Left ventricle myocardium superior (tissue), 1 donor: ENCODE data around the gene SRGAP2C. TPM values are rescaled to one million over a fixed set of nuclear protein-coding genes. Genes with fewer than 3 reads are reported as not detected.
A peak's percentile ranks its signal among the peaks of the same experiment; 100 is the strongest.
"Not testable (repeated sequence)": the region's sequence is repeated elsewhere in the genome, so short reads cannot be mapped to it uniquely, and the experiment has no call there.

Source experiments
- ATAC-seq: fragments of 200-7000 bp; cut with Tn5 transposase; one replicate; pipeline ENCODE4 v1.9.1; 2020; ENCODE audit warnings: mild to moderate bottlenecking, moderate library complexity
- DNase-seq: peaks from one replicate; pipeline ENCODE4 v3.0.0-alpha.2; 2020
- intact Hi-C: fragments of 100-400 bp; cut with micrococcal nuclease; formaldehyde crosslinking; loops from one replicate; pipeline ENCODE4 v1.11.0; 2022
- long read RNA-seq: library from polyadenylated mRNA; unstranded; transcript quantifications from one replicate; pipeline ENCODE4 v2.0.0, GENCODE V29; 2021
- total RNA-seq: library from RNA; stranded (reverse); fragmentation: NEBNext Ultra II Directional; extraction: Animal tissue kit (Norgen Biotek cat#: 25700); gene quantifications from one replicate; pipeline ENCODE4 v1.2.1, GENCODE V29; 2021
- donor health status: DM: no; HTN: yes; CAD: no; lungs with severe emphysema.

Gene SRGAP2C
- 11.4 TPM for total RNA-seq
- long read RNA-seq, full-length matches to known transcripts, result 7 of 14 reads
- long read RNA-seq, partial matches to known transcripts, result 2 of 14 reads
- long read RNA-seq, other reads (novel, unspliced or antisense), result 5 of 14 reads

DNA sequence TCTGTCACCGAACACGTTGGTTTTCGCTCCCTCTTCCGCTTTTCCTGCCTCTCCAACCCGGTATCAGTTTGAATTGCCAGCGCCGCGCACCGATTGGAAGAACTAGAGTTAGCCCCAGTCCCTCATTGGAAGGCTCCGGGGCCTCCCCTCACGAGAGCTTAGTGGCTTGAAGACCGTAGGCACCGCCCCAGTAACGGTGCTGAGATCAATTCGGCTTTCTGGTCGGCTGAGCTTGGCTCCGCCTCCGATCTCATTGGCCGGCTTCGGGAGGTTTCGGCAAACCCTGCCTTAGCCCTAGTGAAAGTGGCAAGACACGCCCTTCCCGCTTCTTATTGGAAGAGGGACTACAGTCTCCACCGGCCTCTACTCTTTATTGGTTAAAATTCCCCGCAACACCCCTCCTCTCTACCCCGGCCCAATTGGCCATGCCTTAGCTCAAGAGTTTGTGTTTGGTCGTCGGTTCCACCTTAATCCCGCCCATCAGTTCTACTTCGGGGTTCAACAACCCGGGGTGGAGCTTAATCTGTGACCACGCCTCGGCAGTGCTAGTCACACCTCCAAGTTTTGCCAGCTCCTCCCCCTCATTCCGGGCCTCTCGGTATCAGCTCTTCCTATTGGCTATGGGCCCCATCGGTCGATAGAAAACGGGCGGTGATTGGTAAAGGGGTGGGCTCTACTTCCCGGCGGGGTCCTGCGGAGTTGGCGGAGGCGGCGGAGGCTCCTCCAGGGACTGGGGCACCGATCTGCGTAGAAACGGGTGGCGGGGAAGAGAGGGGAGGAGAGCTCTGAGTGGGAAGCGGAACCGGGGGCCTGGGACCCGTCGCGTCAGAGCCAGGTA lies at the start of gene SRGAP2C, which contains the start of gene FAM72B:
SRGAP2C (plus strand) TSS at position 686 of the 838 bp plus-strand sequence. CDS start 2,472 bp downstream, outside the sequence.
FAM72B (minus strand) TSS at position 51 of the 838 bp plus-strand sequence. CDS start 851 bp downstream, outside the sequence.
- intact Hi-C loops, result not testable (repeated sequence)
- peak; percentile 90 for ATAC-seq
- DNase-seq, result peak; percentile 91

DNA sequence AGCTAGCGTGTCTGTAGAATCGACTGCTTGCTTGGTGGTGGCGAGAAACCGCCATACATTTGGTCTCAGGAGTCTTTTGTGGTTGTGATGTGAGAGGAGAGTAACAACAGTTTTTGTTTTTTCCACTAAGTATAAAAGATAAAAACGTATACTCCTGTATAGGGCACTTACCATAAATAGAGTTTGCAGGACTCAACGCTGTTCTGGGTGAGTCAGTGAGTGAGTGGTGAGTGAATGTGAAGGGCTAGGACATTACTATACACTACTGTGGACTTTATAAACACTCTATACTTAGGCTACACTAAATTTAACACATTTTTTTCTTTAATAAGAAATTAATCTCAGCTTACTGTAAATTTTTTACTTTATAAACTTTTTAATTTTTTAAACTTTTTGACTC lies 44.4 kb upstream of the SRGAP2C start:
- ATAC-seq, intact Hi-C loops, DNase-seq: not testable (repeated sequence)

DNA sequence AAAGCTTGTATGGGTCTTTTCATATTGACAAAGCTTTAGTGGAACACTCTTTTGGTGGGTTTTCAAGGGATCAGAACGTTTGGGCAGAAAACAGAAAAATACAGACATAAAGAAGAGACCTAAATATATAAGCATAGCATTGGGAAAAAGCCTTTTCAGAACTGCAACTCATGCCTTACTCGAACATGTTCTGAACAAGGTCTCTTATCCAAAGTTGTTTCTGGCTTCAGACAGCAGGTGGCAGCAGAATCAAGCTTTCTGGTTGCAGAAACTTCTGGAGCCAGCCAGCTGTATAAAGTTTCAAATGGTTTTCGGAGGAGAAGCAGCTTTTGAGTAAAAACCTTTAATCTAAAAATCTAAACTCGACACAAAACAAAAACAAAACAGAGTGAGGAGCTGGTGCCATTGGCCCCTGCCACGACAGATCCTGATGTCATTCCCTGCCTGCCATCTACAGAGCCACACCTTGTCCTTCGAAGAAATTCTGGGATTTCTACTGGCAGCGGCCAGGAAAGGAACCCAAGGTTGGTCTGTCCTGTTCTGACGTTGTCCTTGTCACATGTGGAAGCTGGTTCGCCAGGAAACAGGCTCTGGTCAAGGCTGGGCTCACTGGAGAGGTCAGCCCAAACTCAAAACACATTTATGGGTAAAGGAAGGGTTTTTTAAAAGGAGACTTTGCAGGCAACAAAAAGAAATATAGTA lies 36.1 kb upstream of the SRGAP2C start:
- intact Hi-C loops, DNase-seq: not testable (repeated sequence)
- peak; percentile 82 for ATAC-seq

DNA sequence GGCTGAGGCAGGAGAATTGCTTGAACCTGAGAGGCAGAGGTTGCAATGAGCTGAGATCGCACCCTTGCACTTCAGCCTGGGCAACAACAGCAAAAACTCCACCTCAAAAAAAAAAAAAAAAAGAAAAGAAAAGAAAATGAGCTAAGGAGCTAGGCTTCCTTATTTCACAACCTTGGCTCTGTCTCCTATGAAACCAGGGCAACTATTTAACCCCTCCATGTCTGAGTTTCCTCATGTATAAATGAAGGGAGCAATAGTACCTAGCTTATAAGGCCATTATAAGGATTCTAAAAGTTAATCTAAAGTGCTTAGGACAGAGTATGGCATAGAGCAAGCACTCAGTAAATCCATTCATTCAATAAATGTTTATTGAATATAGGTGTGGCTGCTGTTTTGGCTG lies 33.5 kb upstream of the SRGAP2C start:
- peak; percentile 52 for ATAC-seq

DNA sequence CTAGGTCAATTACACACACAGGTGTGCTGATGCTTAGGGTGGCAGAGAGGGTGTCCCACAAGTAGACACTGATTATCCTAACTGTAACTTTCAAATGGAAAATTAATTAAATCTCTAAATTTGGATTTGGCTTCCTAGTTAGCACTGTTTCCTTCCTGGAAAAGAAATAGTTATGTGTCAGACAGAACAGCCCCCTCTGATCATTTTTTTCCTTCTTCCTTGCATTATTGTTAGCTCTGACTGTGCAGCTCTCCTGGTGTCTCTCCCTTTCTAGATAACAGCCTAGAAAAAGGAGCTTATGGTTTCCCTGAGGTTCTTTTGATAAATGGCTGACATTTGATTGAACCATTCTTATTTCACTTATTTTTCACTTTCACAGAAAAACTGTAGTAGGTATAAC lies 32.0 kb upstream of the SRGAP2C start:
- intact Hi-C loops, DNase-seq, ATAC-seq: not testable (repeated sequence)

More for the DNA sequence above, 33.5 kb upstream of the SRGAP2C start:
- intact Hi-C loops, DNase-seq: not testable (repeated sequence)

DNA sequence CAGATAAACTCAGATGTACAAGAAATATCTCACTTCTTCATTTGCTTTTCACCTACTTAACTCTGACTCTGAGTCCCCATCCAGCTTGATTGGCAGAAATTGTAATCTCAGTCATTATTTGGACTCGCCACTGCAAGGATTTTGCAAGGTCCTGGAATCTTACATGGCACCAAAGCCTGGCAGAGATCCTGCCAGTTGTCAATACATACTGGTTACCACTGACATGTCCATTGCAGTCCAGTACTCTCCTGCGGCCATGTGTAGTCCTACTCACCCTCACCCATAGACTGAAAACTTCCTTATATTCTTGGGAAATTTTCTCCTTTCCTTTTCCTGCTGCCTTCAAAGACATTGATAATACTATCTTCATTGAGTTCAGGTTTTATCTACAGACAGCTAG lies 30.0 kb upstream of the SRGAP2C start:
- ATAC-seq, result peak; percentile 31
- DNase-seq, intact Hi-C loops: not testable (repeated sequence)

DNA sequence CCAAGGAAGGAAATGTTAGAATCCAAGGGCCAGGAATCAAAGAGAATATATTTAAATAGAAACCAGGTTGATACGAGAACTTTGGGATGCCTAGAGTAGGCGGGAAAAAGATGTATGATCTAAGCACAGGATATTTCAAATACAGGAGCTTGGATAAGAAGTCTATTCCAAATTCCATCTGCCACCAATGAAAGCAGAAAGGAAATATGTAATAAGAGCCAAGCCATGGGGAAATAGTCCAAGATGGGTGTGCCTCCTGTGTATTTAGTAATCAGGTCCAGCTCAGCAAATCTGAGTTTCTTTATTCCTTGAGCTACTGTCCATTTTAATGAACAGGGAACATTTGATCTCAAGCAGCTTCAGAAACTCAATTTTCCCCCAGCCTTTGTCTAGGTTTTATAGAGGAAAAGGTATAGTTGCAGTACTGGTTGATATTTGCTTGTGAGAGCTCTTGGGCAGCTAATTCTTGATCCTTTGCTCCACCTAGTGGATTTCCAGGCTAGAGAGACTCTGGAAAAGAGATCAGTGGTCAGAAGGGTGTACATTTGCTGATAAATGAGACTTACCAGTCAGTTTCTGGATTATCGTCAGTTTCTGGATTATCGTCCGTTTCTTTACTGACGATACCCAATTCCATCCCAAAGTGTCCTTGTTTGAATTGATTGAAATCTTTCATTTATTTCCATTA lies 29.0 kb upstream of the SRGAP2C start:
- intact Hi-C loops, result not testable (repeated sequence)
- peak; percentile 51 for ATAC-seq

DNA sequence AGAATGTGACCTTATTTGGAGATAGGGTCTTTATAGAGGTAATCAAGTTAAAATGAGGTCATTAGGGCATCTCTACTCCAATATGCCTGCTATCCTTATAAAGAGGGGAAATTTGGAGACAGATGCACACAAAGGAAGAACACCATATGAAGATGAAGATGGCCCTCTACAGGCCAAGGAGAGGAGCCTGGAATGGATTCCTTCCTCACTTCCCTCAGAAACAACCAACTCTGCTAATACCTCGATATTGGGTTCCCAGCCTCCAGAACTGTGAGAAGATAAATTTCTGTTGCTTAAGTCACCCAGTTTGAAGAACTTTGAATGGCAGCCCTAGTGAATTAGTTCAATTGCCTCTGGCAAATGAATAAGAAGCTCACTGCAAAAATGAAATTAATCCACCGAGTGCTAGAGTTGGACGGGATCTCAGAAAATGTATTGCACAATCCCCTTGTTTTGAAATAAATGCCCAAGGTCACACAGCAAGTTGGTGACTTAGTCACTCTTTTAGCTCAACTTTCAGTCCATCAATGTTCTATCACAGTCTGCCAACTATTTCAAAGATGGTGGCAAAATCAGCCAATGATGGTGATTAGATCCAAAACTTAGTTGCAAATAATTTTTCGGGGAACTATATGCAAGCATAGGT lies 27.7 kb upstream of the SRGAP2C start:
- intact Hi-C loops, DNase-seq: not testable (repeated sequence)
- peak; percentile 71 for ATAC-seq

More for the DNA sequence above, 29.0 kb upstream of the SRGAP2C start:
- DNase-seq, result not testable (repeated sequence)

DNA sequence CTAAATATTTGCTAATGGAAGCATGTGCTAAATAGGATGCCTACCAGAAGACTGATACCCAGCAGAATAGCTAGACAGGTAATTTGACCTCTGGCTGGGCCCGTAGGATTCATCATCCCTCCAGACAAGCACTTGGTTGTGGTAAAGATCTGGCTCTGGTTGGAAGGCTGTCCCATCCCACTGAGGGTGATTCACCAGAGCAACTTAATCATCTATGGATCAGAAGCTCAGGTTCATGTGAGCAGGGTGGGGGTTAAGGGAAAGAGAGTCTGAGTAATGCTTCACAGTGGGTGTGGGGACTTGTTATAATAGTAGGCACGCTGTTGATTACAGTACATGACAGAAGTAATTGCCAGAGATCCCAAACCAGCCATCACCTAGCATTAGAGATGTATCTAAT lies 27.2 kb upstream of the SRGAP2C start:
- intact Hi-C loops, ATAC-seq, DNase-seq: not testable (repeated sequence)

DNA sequence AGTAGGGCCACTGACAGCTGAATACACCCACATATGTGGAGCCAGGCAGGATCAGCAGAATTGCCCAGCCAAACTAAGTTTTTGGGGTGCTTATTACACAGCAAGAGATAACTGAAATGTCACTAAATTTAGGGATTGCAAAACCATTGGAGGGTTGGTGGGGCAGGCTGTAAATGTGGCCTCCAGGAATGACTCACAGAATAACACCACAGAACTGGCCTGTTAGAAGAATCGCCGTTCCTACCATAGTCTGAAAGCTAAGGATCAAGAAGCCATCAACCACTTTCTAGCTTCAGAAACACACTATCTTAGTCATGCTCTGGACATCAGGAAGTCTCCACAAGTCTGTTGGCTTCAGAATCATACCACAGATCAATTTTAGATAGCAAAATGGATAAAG lies 24.7 kb upstream of the SRGAP2C start:
- intact Hi-C loops, ATAC-seq, DNase-seq: not testable (repeated sequence)

DNA sequence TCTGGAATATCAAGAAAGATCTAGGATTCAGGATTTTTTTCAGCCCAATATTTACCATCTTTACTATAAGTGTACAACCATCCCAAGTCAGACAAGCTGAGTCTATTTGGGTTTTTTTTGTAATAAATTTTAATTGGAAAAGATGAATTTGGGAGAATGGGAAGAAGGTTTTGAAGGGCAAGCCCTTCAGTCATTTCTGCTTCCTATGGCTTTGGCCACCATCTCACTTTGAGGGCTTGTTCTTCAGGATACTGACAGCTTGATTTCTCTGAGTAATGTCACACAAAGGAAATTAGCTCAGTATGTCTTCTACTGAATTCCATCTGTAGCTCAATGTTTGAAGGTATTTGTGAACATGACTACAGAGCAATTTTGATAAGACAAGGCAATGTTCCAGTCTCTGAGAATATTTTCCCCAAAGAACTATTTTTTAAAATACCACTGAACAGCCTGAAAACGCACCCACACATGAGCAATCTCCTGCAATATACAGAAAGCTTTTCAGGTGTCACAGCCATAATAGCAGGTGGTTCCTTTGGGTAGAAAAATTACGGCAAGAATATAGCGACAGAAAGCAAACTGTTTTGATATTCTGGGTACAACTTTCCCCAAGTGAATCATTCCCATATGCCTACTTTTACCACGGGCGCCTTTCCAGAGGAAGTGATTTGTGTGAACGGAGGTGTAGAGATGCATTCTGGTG lies 23.4 kb upstream of the SRGAP2C start:
- ATAC-seq, intact Hi-C loops, DNase-seq: not testable (repeated sequence)

DNA sequence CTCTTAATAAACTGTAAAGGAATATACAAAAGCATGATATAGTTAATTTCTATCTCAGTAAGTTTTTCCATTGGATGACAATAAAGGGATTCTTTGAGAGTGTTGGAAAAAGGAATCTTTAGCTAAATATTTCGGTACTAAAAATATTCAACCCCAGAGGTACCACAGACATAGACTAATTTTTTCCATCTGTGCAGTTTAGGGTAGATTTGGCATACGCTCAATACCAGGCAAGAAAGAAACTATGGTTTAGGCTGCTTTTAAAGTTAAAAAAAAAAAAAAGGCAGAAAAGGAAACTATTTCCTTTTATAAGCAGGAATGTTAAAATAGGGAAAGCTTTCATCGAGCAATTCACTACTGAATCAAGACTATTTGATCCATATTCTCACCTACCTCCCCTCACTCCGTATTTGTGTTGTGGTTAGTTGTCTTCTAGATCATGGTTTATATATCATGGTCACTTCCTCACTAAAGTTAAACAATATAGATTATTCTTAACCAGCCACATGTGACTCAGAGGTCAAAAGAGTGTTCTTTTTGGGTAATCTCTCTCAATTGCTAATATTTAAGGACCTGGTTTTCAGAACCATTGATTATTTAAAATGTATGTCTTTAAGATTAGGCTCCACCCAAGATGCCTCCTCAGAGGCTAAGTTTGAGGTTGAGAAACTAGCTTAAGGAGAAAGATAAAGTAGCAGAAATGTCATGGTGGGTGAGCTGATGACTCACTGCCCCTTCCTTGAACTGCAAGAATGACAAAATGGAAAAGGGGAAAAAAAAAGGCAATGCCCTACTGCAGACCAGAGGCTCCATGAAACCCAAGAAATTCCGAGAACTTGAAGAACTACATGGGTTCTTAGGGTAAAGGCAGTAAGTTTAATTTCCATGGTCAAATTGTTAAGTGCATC lies 20.7 kb upstream of the SRGAP2C start:
- ATAC-seq, intact Hi-C loops, DNase-seq: not testable (repeated sequence)

DNA sequence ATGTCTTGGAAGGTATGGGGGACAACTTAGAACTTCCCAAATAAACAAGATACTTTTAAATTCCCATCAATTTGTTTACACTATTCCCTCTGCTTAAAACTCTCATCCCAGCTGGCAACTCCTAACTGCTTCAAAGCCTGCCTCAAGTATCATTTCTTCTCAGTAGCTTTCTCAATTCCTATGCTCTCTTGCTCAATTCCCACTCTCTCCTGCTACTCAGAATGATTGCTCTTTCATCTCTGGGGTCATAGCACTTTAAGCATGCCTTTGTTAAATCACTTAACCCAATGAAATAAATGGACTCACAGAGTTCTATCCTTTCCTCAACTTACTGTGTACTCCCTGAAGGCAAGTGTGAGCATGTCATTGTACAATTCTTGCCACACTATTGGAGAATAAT lies 19.5 kb upstream of the SRGAP2C start:
- ATAC-seq, DNase-seq, intact Hi-C loops: not testable (repeated sequence)

DNA sequence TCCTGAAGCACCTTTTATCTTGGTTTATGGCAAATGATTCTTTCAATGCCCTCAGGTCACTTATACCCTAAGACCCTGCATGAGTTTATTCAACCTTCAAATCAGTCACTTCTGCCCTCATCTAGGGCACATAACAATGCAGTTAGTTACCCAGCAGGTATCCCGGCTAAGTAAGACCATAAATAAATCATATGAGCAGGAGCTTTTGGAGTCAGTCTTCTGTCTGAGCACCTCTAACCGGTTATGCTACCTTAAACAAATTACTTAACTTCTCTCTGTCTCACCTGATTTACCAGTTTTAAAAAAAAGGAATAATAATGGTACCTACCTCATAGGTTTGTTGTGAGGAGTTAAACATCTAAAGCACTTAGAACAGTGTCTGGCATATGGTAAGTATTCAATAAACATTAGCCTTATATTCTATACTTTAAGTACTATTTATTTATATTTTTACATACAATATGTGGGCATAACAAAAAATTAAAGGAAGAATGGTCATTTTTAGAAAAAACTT lies 17.5 kb upstream of the SRGAP2C start:
- intact Hi-C loops, ATAC-seq, DNase-seq: not testable (repeated sequence)

DNA sequence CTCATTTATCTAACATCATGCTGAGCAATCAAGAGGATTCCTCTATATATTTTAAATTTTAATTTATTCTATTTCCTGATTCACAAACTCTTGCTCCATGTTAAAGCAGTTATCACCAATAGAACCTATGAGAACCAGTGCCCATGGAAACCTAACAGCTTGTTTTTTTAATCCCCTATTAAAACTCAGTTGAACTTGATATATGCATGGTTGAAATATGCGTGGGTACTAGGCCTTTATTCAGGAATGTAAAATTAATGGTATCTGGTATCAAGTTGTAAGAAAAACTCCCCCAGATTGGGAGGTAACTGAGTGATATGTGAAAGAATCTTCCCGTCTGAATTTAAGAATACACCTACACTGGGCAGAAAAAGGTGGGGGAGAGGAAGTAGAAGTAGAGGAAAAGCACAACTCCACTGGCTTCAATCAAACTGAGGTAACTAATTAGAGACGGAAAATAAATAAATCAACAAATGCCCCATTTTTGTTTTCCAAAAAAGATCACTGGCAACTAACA lies 16.6 kb upstream of the SRGAP2C start:
- DNase-seq, intact Hi-C loops: not testable (repeated sequence)

DNA sequence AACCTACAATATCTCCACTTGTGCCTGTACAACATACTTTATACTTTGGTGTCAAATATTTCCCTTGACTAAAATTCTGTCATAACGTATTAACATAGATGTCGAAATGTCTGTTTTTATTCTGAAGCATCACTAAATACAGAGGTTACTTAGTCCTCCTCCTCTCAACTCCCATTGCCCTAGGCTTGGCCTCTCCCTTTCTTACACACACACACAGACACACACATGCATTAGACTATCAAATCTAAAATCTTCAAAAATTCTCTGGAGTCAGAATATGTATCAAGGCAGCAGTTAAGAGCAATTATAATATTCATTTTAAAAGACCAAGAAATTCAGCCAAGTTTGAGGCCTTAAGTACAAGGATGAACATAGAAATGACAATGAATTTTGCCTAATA lies 8.1 kb upstream of the SRGAP2C start:
- ATAC-seq, DNase-seq, intact Hi-C loops: not testable (repeated sequence)

More for the DNA sequence above, 16.6 kb upstream of the SRGAP2C start:
- ATAC-seq, result not testable (repeated sequence)
